Stomach (tissue), 4 donors: ENCODE results near the gene ZNF282.

ENCODE experiments used
- EP300 ChIP-seq: sonication (generic); formaldehyde crosslinking; IDR thresholded peaks from one replicate; pipeline ENCODE4 v1.6.1; 2017; ENCODE audit warnings: antibody characterized with exemption
- POLR2AphosphoS5 ChIP-seq, 3 donors: sonication (generic); formaldehyde crosslinking; IDR thresholded peaks; one replicate each; pipeline ENCODE4 v1.6.1; 2016; ENCODE audit warnings: antibody characterized with exemption in 3 of 3
- TF ChIP-seq, protein P1 (sequence below), 7 experiments: fragments of 450-650 bp in 4 of 7; fragments of 200-600 bp in 3 of 7; sonication (generic) in 3 of 7; IDR thresholded peaks; one replicate each; pipeline ENCODE4 v1.5.1; 2016 to 2019; ENCODE audit warnings: antibody characterized with exemption in 7 of 7, control low read depth in 2 of 7, mild to moderate bottlenecking in 1 of 7

DNA sequence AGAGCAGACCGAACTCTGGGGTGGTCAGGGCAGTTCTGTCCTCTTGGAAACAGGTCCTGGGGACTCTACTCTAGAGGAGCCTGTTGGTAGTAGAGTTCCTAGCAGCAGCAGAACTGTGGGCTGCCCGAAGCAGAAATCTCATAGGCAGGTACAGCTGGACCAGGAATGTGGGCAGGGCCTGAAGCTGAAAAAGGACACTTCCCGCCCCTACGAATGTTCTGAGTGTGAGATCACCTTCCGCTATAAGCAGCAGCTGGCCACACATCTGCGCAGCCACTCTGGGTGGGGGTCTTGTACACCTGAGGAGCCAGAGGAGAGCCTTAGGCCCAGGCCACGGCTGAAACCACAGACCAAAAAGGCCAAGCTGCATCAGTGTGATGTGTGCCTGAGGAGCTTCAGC, 58.3 kb downstream of the ZNF282 start:
- TF ChIP-seq, protein P1, sequence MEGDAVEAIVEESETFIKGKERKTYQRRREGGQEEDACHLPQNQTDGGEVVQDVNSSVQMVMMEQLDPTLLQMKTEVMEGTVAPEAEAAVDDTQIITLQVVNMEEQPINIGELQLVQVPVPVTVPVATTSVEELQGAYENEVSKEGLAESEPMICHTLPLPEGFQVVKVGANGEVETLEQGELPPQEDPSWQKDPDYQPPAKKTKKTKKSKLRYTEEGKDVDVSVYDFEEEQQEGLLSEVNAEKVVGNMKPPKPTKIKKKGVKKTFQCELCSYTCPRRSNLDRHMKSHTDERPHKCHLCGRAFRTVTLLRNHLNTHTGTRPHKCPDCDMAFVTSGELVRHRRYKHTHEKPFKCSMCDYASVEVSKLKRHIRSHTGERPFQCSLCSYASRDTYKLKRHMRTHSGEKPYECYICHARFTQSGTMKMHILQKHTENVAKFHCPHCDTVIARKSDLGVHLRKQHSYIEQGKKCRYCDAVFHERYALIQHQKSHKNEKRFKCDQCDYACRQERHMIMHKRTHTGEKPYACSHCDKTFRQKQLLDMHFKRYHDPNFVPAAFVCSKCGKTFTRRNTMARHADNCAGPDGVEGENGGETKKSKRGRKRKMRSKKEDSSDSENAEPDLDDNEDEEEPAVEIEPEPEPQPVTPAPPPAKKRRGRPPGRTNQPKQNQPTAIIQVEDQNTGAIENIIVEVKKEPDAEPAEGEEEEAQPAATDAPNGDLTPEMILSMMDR (IDR thresholded peaks at IDR 0.05) = no peak
- no peak for TF ChIP-seq POLR2AphosphoS5 (IDR thresholded peaks at IDR 0.05)
- TF ChIP-seq EP300 = no peak
